Measurements from ENCODE around the gene GDF15.

DNA sequence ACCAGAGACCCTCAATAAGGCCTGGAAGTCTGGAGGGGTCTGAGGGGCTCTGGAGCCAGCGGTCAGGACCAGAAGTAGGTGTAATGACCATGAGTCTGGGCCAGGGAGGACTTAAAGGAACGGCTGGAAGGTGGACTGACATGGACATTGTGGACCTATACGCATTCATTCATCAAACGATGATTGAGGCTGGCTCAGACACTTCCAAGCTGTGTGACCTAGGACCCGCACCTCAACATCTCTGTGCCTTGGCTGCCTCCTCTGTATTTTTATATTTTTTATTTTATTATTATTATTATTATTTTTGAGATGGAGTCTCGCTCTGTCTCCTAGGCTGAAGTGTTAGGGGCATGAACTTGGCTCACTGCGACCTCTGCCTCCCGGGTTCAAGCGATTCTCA lies 20.8 kb downstream of the GDF15 start:
- TF ChIP-seq POLR2A (IDR thresholded peaks at IDR 0.05), result no peak
- no peak for TF ChIP-seq CTCF (IDR thresholded peaks at IDR 0.05)
